Measurements from ENCODE around the gene BUD13.

The BUD13 gene

DNA sequence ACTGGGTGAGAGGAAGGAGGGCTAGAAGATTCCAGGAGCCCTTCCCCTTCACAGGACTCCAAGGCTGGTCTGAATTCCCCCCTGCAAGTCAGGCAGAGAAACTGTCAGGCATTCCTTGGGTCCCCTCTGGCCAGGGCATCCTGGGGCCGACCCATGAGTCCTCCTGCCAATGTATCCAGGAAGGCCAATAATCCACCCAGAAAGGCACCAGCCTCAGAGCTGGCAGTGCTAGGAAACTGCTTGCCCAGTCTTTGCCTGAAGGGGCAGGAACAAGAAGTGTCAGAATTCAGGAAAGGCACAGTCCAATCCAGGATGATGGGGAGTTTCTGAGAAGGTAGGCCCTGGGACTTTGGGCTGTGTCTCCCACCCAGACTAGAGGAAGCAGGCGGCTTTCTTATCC is 41.0 kb downstream of the BUD13 start:
- Histone ChIP-seq H3K14ac (ENCODE audit: low read length) (no peak overlapping the region), H3K27ac (ENCODE audit: low read depth, low read length) (no peak overlapping the region), H2AK5ac (ENCODE audit: low read length) (no peak overlapping the region), H3K4me3 (ENCODE audit: low read depth, low read length) (no peak overlapping the region), H3K18ac (ENCODE audit: low read length) (no peak overlapping the region), H3K9me3 (ENCODE audit: insufficient read depth, low read depth, low read length) (no peaks in the 10 kb centered on the region), H3K79me1 (ENCODE audit: low read length) (no peaks in the 10 kb centered on the region), H3K27me3 (ENCODE audit: insufficient read depth, low read length) (no peaks in the 10 kb centered on the region), H2AFZ (ENCODE audit: insufficient read depth, low read length, poor library complexity) (no peak overlapping the region), H4K12ac (ENCODE audit: low read depth, low read length) (no peak overlapping the region), H3K36me3 (ENCODE audit: control insufficient read depth in 1 of 2, insufficient read depth in 2 of 2, low read length in 2 of 2) (no peaks in the 10 kb centered on the region), H3K23ac (ENCODE audit: low read length) (no peak overlapping the region), H3K79me2 (ENCODE audit: control insufficient read depth, insufficient read depth, low read length, poor library complexity) (no peaks in the 10 kb centered on the region), H2BK120ac (ENCODE audit: insufficient read depth, low read length, poor library complexity) (no peak overlapping the region), H2BK5ac (ENCODE audit: low read depth, low read length, poor library complexity) (no peak overlapping the region), H4K8ac (ENCODE audit: low read depth, low read length) (no peak overlapping the region), H4K91ac (ENCODE audit: low read depth, low read length) (no peak overlapping the region), H2BK12ac (ENCODE audit: low read length) (no peak overlapping the region), H3K4me1 (ENCODE audit: control insufficient read depth in 1 of 2, insufficient read depth in 2 of 2, low read length in 2 of 2) (peaks cover 0 to 5% of the 10 kb centered on the region in 2 experiments), H3K9ac (ENCODE audit: low read length) (no peak overlapping the region), H3K4ac (ENCODE audit: low read depth, low read length) (no peak overlapping the region), H3K4me2 (ENCODE audit: low read length) (no peak overlapping the region)
- DNase-seq = no peak
- WGBS (ENCODE audit: extremely low coverage, insufficient coverage, insufficient read length) = no CpG with 5 or more reads among the region's 2 CpGs

DNA sequence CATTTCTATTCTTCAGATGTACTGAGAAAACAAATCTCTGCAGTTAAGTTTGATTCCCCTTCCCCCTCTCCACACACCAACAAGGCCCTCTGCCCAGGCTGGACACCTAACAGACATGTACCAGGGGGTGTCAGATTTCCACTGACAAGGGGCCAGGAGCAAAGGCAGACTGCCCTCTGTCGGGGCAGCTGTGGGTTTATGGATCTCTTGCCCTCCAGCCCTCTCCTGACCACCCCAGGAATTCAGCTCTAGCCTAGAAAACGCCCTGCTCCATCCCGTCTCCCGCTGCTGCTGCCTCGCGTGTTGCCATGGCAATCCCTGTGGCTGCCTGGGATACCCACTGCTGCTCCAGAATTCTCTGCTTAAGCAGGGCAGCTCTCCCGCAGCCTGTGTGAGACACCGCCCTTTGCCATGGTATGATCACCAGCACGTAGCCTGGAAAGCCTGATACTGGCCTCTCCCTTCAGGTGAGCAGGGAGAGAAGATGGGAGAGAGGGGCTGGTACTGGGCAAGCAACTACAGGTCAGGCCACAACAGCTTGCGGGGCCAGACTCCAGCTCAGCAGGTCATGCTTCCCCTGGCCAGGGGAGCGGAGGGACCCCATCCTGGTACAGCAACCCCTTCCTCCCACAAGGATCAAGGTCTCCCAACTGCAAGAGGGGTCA is 41.6 kb downstream of the BUD13 start:
- H3K23ac ChIP-seq (ENCODE audit: low read length) = no peak overlapping the region
- no peak overlapping the region for H3K18ac ChIP-seq (ENCODE audit: low read length)
- no peak overlapping the region for H2BK120ac ChIP-seq (ENCODE audit: insufficient read depth, low read length, poor library complexity)
- no peak overlapping the region for H2BK12ac ChIP-seq (ENCODE audit: low read length)
- no peak overlapping the region for H2AK5ac ChIP-seq (ENCODE audit: low read length)
- H3K4me1 ChIP-seq (ENCODE audit: control insufficient read depth in 1 of 2, insufficient read depth in 2 of 2, low read length in 2 of 2) = peaks cover 0 to 5% of the 10 kb centered on the region in 2 experiments
- H4K8ac ChIP-seq (ENCODE audit: low read depth, low read length) = no peak overlapping the region
- H3K14ac ChIP-seq (ENCODE audit: low read length) = no peak overlapping the region
- H3K4ac ChIP-seq (ENCODE audit: low read depth, low read length) = no peak overlapping the region
- H3K9ac ChIP-seq (ENCODE audit: low read length) = no peak overlapping the region
- H2AFZ ChIP-seq (ENCODE audit: insufficient read depth, low read length, poor library complexity) = no peak overlapping the region
- H4K91ac ChIP-seq (ENCODE audit: low read depth, low read length) = no peak overlapping the region
- no peak overlapping the region for H4K12ac ChIP-seq (ENCODE audit: low read depth, low read length)
- no peaks in the 10 kb centered on the region for H3K27me3 ChIP-seq (ENCODE audit: insufficient read depth, low read length)
- H3K27ac ChIP-seq (ENCODE audit: low read depth, low read length) = no peak overlapping the region
- H2BK5ac ChIP-seq (ENCODE audit: low read depth, low read length, poor library complexity) = no peak overlapping the region
- H3K79me2 ChIP-seq (ENCODE audit: control insufficient read depth, insufficient read depth, low read length, poor library complexity) = no peaks in the 10 kb centered on the region
- H3K4me3 ChIP-seq (ENCODE audit: low read depth, low read length) = no peak overlapping the region
- no peaks in the 10 kb centered on the region for H3K36me3 ChIP-seq (ENCODE audit: control insufficient read depth in 1 of 2, insufficient read depth in 2 of 2, low read length in 2 of 2)
- no CpG with 5 or more reads among the region's 11 CpGs for WGBS (ENCODE audit: extremely low coverage, insufficient coverage, insufficient read length)
- no peaks in the 10 kb centered on the region for H3K9me3 ChIP-seq (ENCODE audit: insufficient read depth, low read depth, low read length)
- DNase-seq = peak in 1 of 2 donors; percentile 31
- H3K79me1 ChIP-seq (ENCODE audit: low read length) = no peaks in the 10 kb centered on the region
- H3K4me2 ChIP-seq (ENCODE audit: low read length) = no peak overlapping the region

DNA sequence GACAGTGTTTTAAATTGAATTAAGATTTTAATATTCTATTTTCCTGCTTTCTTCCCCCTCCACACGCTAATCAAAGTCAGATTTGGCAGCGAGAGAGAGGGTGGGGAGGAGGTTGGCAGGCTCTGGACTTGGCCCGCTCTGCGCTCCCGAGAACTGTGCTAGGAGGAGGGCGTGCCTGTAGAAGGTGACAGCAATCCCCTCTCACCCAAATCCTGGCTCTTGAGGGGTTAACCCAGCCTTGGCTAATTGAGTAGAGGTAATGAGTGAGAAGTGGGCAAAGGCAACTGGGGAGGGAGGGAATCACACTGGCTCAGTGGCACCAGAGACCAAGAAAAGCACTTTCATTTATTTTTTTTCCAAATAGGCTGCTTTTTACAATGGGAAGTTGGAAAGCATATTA is 42.2 kb downstream of the BUD13 start:
- Histone ChIP-seq H4K91ac (ENCODE audit: low read depth, low read length) (no peak overlapping the region), H3K4me2 (ENCODE audit: low read length) (no peak overlapping the region), H3K14ac (ENCODE audit: low read length) (no peak overlapping the region), H3K27me3 (ENCODE audit: insufficient read depth, low read length) (no peaks in the 10 kb centered on the region), H3K18ac (ENCODE audit: low read length) (no peak overlapping the region), H3K4me3 (ENCODE audit: low read depth, low read length) (no peak overlapping the region), H2BK5ac (ENCODE audit: low read depth, low read length, poor library complexity) (no peak overlapping the region), H3K79me2 (ENCODE audit: control insufficient read depth, insufficient read depth, low read length, poor library complexity) (no peaks in the 10 kb centered on the region), H2BK120ac (ENCODE audit: insufficient read depth, low read length, poor library complexity) (no peak overlapping the region), H4K8ac (ENCODE audit: low read depth, low read length) (no peak overlapping the region), H3K9me3 (ENCODE audit: insufficient read depth, low read depth, low read length) (no peaks in the 10 kb centered on the region), H3K23ac (ENCODE audit: low read length) (no peak overlapping the region), H3K4me1 (ENCODE audit: control insufficient read depth in 1 of 2, insufficient read depth in 2 of 2, low read length in 2 of 2) (peaks cover 0 to 5% of the 10 kb centered on the region in 2 experiments), H3K4ac (ENCODE audit: low read depth, low read length) (no peak overlapping the region), H2BK12ac (ENCODE audit: low read length) (no peak overlapping the region), H4K12ac (ENCODE audit: low read depth, low read length) (no peak overlapping the region), H3K36me3 (ENCODE audit: control insufficient read depth in 1 of 2, insufficient read depth in 2 of 2, low read length in 2 of 2) (no peaks in the 10 kb centered on the region), H3K79me1 (ENCODE audit: low read length) (no peaks in the 10 kb centered on the region), H3K27ac (ENCODE audit: low read depth, low read length) (no peak overlapping the region), H2AK5ac (ENCODE audit: low read length) (no peak overlapping the region), H3K9ac (ENCODE audit: low read length) (no peak overlapping the region), H2AFZ (ENCODE audit: insufficient read depth, low read length, poor library complexity) (no peak overlapping the region)
- no peak for DNase-seq
- no CpG with 5 or more reads among the region's 6 CpGs for WGBS (ENCODE audit: extremely low coverage, insufficient coverage, insufficient read length)

DNA sequence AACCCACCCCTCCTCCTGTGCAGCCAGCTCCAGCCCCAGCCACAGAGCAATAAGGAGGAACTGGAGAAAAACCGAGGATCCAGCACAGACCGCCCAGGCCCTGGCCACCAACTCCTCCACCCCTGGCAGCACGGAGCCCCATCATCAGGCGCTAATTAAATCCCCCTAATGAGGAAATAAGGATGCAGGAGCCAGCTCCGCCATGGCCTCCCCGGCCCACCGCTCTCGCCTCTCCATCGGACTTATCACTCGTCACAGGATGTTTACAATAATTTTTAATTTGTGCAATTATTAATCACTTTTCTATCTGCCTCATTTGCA is 42.6 kb downstream of the BUD13 start:
- no CpG with 5 or more reads among the region's 10 CpGs for WGBS (ENCODE audit: extremely low coverage, insufficient coverage, insufficient read length)
- no peak for DNase-seq
- Histone ChIP-seq H3K36me3 (ENCODE audit: control insufficient read depth in 1 of 2, insufficient read depth in 2 of 2, low read length in 2 of 2) (no peaks in the 10 kb centered on the region), H3K27ac (ENCODE audit: low read depth, low read length) (no peak overlapping the region), H3K27me3 (ENCODE audit: insufficient read depth, low read length) (no peaks in the 10 kb centered on the region), H4K12ac (ENCODE audit: low read depth, low read length) (no peak overlapping the region), H3K79me2 (ENCODE audit: control insufficient read depth, insufficient read depth, low read length, poor library complexity) (no peaks in the 10 kb centered on the region), H4K8ac (ENCODE audit: low read depth, low read length) (no peak overlapping the region), H3K9ac (ENCODE audit: low read length) (no peak overlapping the region), H3K4me2 (ENCODE audit: low read length) (no peak overlapping the region), H3K23ac (ENCODE audit: low read length) (no peak overlapping the region), H2BK12ac (ENCODE audit: low read length) (no peak overlapping the region), H3K14ac (ENCODE audit: low read length) (no peak overlapping the region), H3K4me3 (ENCODE audit: low read depth, low read length) (no peak overlapping the region), H3K4ac (ENCODE audit: low read depth, low read length) (no peak overlapping the region), H3K18ac (ENCODE audit: low read length) (no peak overlapping the region), H3K9me3 (ENCODE audit: insufficient read depth, low read depth, low read length) (no peaks in the 10 kb centered on the region), H2AFZ (ENCODE audit: insufficient read depth, low read length, poor library complexity) (no peak overlapping the region), H3K4me1 (ENCODE audit: control insufficient read depth in 1 of 2, insufficient read depth in 2 of 2, low read length in 2 of 2) (peaks cover 0 to 5% of the 10 kb centered on the region in 2 experiments), H2BK5ac (ENCODE audit: low read depth, low read length, poor library complexity) (no peak overlapping the region), H3K79me1 (ENCODE audit: low read length) (no peaks in the 10 kb centered on the region), H2AK5ac (ENCODE audit: low read length) (no peak overlapping the region), H4K91ac (ENCODE audit: low read depth, low read length) (no peak overlapping the region), H2BK120ac (ENCODE audit: insufficient read depth, low read length, poor library complexity) (no peak overlapping the region)

All from trophoblast cell (in vitro differentiated cells and primary cell).